HG03066 (cell line): ENCODE measurements around the gene SERAC1.

Source experiments
- ATAC-seq: cut with Tn5 transposase; IDR thresholded peaks from one replicate; pipeline ENCODE4 v1.9.1; 2021; ENCODE audit warnings: low read depth; ENCODE audit not compliant: unreplicated experiment

SERAC1 gene

GRCh38 chr6:158060455-158061360 is 107.4 kb downstream of the SERAC1 start:
- no peak for ATAC-seq
